Brain microvascular endothelial cell (primary cell): Measurements from ENCODE around the gene CARD19.

Source experiments
- DNase-seq: peaks from one replicate; pipeline ENCODE4 v3.0.0-alpha.2; 2020
- H3K27ac ChIP-seq: fragments of 250-450 bp; sonication (Bioruptor Pico); 2 replicates; pipeline ENCODE4 v1.5.1; 2020; ENCODE audit warnings: mild to moderate bottlenecking, moderate library complexity
- H3K27me3 ChIP-seq: fragments of 250-450 bp; sonication (Bioruptor Pico); replicated peaks from 2 replicates; pipeline ENCODE4 v1.5.1; 2020; ENCODE audit warnings: mild to moderate bottlenecking
- H3K36me3 ChIP-seq: fragments of 250-450 bp; sonication (Bioruptor Pico); replicated peaks from 2 replicates; pipeline ENCODE4 v1.5.1; 2020; ENCODE audit warnings: mild to moderate bottlenecking
- H3K4me3 ChIP-seq: 2 replicates; pipeline ENCODE4 v1.5.1; 2011; ENCODE audit warnings: low read depth, mild to moderate bottlenecking, control low read depth, low read length, moderate library complexity
- in situ Hi-C: cut with HindIII; loops from 2 replicates; pipeline ENCODE4 v1.10.0; 2017; ENCODE audit warnings: low sequenced_read_pairs, low pct_ligation_motif_present
- TF ChIP-seq, protein P1 (sequence below): IDR thresholded peaks from 2 replicates; pipeline ENCODE4 v1.5.1; 2011; ENCODE audit warnings: low read depth, mild to moderate bottlenecking, moderate library complexity, low read length, control low read depth, inconsistent platforms; ENCODE audit errors: missing control alignments

The CARD19 gene

DNA sequence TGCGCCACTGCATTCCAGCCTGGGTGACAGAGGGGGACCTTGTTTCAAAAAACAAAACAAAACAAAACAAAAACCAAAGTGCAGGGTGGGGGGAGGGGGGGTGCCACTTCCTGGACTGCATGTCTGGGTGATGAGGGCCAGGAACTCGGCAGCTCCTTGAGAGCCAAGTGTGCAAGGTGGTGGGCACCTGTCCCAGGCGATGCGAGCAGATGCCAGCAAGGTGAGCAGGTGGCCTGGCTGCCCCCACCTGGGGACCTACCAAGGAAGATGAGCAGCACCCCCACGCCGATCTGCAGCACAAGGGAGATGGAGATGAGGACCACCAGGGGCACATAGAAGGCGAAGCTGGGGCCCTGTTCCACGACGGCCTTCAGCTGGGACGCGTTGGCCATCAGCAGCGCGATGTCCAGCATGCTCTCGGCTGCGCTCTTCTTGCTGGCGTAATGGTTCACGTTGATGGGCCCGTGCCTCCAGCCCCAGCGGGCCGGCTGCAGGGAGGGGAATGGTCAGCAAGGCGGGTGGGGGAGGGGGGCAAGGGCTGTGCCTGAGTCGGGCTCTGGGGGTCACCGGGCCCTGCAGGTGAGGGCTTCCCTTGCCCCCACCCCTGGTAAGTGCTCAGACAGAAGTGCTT is 30.2 kb downstream of the CARD19 start:
- Histone ChIP-seq H3K36me3 (peaks cover 3% of the 10 kb centered on the region), H3K4me3 (no peak overlapping the region), H3K27ac (no peak overlapping the region)

GRCh38 chr9:93126825-93127368 is 30.9 kb downstream of the CARD19 start:
- TF ChIP-seq, protein P1, sequence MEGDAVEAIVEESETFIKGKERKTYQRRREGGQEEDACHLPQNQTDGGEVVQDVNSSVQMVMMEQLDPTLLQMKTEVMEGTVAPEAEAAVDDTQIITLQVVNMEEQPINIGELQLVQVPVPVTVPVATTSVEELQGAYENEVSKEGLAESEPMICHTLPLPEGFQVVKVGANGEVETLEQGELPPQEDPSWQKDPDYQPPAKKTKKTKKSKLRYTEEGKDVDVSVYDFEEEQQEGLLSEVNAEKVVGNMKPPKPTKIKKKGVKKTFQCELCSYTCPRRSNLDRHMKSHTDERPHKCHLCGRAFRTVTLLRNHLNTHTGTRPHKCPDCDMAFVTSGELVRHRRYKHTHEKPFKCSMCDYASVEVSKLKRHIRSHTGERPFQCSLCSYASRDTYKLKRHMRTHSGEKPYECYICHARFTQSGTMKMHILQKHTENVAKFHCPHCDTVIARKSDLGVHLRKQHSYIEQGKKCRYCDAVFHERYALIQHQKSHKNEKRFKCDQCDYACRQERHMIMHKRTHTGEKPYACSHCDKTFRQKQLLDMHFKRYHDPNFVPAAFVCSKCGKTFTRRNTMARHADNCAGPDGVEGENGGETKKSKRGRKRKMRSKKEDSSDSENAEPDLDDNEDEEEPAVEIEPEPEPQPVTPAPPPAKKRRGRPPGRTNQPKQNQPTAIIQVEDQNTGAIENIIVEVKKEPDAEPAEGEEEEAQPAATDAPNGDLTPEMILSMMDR: no peak
- H3K36me3 ChIP-seq: peaks cover 3% of the 10 kb centered on the region
- H3K27me3 ChIP-seq: no peaks in the 10 kb centered on the region
- no peak overlapping the region for H3K4me3 ChIP-seq
- no peak overlapping the region for H3K27ac ChIP-seq
- in situ Hi-C loops: no loop called here
- DNase-seq: no peak

More for the DNA sequence above, 30.2 kb downstream of the CARD19 start:
- in situ Hi-C loops: no loop called here
- no peak for DNase-seq
- TF ChIP-seq, protein P1: no peak
- H3K27me3 ChIP-seq: no peaks in the 10 kb centered on the region

DNA sequence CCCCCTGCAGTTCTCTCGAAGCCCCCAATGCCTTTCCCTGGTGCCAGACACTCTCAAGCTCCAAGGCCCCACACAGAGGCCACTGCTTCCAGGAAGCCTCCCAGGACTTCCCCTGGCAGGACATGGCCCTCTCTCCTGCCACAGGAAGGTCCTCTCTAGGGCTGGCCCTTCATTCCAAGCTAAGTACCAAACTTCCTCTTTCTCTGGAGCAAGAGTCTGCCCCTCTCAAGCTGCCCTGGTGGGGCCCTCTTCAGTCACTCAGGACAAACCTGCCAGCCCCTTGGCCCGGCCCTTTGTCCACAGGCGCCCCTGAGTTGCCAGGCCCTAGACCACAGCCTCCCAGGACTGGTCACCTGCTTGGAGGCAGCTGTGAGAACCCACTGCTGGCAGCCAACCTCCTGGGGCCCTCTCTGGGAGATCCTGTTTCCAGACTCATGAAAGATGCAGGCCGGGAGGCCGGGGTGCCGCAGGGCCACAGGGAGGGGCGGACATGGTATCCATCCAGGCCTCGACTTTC is 31.4 kb downstream of the CARD19 start:
- peaks cover 3% of the 10 kb centered on the region for H3K36me3 ChIP-seq
- H3K27me3 ChIP-seq: no peaks in the 10 kb centered on the region
- in situ Hi-C loops: no loop called here
- TF ChIP-seq, protein P1: no peak
- no peak overlapping the region for H3K4me3 ChIP-seq
- no peak overlapping the region for H3K27ac ChIP-seq
- DNase-seq: no peak

DNA sequence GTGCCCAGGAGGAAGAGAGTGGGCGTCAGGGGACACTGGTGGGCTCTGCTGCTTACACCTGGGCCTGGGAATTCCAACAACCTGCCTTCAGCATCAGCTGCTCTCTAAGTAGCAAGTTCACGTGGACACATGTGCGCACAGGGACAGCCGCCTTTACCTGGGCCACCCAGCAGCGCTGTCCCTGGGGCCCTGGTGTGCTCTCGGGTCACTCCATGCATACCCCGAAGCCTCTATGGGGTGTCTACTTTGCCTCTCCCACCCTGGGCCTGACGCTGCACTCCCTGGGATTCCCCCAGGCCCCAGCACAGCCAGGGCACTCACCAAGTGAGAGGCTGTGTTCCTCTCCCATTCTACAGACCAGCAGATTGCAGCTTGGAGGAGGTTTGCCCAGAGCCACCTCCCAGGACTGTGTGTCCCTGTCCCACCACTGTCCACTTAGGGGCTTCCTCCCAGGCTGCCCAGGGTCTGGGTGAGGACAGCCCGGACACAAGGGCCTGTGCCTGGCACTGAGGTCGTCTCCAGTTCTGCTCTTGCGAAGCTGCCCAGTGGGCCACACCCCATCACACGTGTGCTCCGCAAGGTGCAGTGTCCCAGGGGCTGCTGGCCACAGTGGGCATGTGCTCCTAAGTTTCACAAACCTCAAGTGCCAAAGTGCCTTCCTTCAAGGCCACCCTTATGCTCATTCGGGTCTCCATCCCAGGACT is 32.1 kb downstream of the CARD19 start:
- no peak overlapping the region for H3K4me3 ChIP-seq
- no peak overlapping the region for H3K27ac ChIP-seq
- peaks cover 3% of the 10 kb centered on the region for H3K36me3 ChIP-seq
- in situ Hi-C loops: no loop called here
- no peaks in the 10 kb centered on the region for H3K27me3 ChIP-seq
- DNase-seq: no peak
- TF ChIP-seq, protein P1: no peak

DNA sequence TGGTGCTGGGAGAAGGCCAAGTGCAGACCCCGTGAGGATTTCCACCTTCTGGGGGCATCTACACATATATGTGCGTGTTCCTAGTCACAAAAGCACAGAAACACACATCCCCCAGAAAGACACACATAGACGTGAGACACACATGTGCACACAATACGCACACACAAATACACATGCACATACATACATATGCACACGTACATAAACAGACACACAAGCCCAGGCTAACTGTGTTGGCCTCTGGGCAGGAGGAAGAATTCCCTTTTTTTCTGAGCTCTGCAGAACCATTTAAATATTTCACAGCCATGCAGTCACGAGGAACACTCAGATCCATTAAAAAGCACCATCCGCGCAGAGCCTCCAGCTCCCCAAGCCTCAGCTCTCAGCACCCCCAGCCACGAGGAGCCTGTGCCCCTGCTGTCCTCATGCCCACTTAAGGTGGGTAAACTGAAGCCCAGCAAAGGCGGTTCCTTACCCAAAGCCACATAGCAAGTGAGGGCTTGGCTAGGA is 32.8 kb downstream of the CARD19 start:
- no peak for DNase-seq
- Histone ChIP-seq H3K27ac (no peak overlapping the region), H3K4me3 (no peak overlapping the region), H3K27me3 (no peaks in the 10 kb centered on the region), H3K36me3 (peaks cover 3% of the 10 kb centered on the region)
- in situ Hi-C loops: no loop called here
- TF ChIP-seq, protein P1: no peak
